Keratinocyte (primary cell): ENCODE measurements around the gene SYNE2. TPM values are rescaled to one million over a fixed set of nuclear protein-coding genes. Genes with fewer than 3 reads are reported as not detected.
"Not testable (repeated sequence)": the region's sequence is repeated elsewhere in the genome, so short reads cannot be mapped to it uniquely, and the experiment has no call there.

ENCODE experiments used
- DNase-seq: peaks from one replicate; pipeline ENCODE4 v3.0.0-alpha.2; 2011; ENCODE audit warnings: low read depth, missing footprints, low spot score
- FAIRE-seq: peaks from 2 replicates; lab custom pipeline; 2011; peaks lifted over from hg19 to GRCh38; lab: Jason Lieb, UNC
- H2AFZ ChIP-seq: 2 replicates; pipeline ENCODE4 v1.6.0; 2012; ENCODE audit warnings: low read length, control low read depth, inconsistent platforms; ENCODE audit not compliant: control insufficient read depth
- H3K27ac ChIP-seq: 2 replicates; pipeline ENCODE4 v1.5.1; 2011; ENCODE audit warnings: low read length; ENCODE audit not compliant: control insufficient read depth, insufficient read depth
- H3K27me3 ChIP-seq: 3 replicates; pipeline ENCODE4 v1.6.0; 2011; ENCODE audit warnings: low read length; ENCODE audit not compliant: control insufficient read depth, insufficient read depth; ENCODE audit errors: extremely low read depth
- H3K36me3 ChIP-seq, 2 experiments: 2 replicates in 1 of 2; 3 replicates in 1 of 2; pipeline ENCODE4 v1.5.1; 2011; ENCODE audit warnings: low read length in 2 of 2, mild to moderate bottlenecking in 1 of 2; ENCODE audit not compliant: control insufficient read depth in 2 of 2, insufficient read depth in 2 of 2; ENCODE audit errors: extremely low read depth in 1 of 2
- H3K4me1 ChIP-seq: 3 replicates; pipeline ENCODE4 v1.5.1; 2011; ENCODE audit warnings: low read length; ENCODE audit not compliant: control insufficient read depth, insufficient read depth; ENCODE audit errors: extremely low read depth
- H3K4me2 ChIP-seq: 3 replicates; pipeline ENCODE4 v1.6.0; 2011; ENCODE audit warnings: low read depth, low read length; ENCODE audit not compliant: control insufficient read depth, insufficient read depth; ENCODE audit errors: extremely low read depth
- H3K4me3 ChIP-seq, 3 experiments: fragments of 200-600 bp in 1 of 3; sonication (generic) in 1 of 3; 2 replicates in 2 of 3; 3 replicates in 1 of 3; pipeline ENCODE4 v1.5.1; 2011 to 2016; ENCODE audit warnings: low read length in 3 of 3, mild to moderate bottlenecking in 3 of 3, control low read depth in 2 of 3, inconsistent platforms in 1 of 3, low read depth in 1 of 3, mixed read lengths in 1 of 3, mixed run types in 1 of 3, moderate library complexity in 1 of 3; ENCODE audit not compliant: control insufficient read depth in 2 of 3, insufficient read depth in 2 of 3; ENCODE audit errors: extremely low read depth in 1 of 3
- H3K79me2 ChIP-seq: 2 replicates; pipeline ENCODE4 v1.6.0; 2012; ENCODE audit warnings: low read length; ENCODE audit not compliant: control insufficient read depth, insufficient read depth
- H3K9ac ChIP-seq: 3 replicates; pipeline ENCODE4 v1.6.0; 2011; ENCODE audit warnings: low read length; ENCODE audit not compliant: control insufficient read depth, insufficient read depth; ENCODE audit errors: extremely low read depth
- H3K9me1 ChIP-seq: 3 replicates; pipeline ENCODE4 v1.6.0; 2011; ENCODE audit warnings: low read length; ENCODE audit not compliant: control insufficient read depth, insufficient read depth; ENCODE audit errors: extremely low read depth
- H3K9me3 ChIP-seq: 2 replicates; pipeline ENCODE4 v1.5.1; 2012; ENCODE audit warnings: low read depth, low read length; ENCODE audit not compliant: control insufficient read depth
- H4K20me1 ChIP-seq: 3 replicates; pipeline ENCODE4 v1.6.0; 2011; ENCODE audit warnings: low read length; ENCODE audit not compliant: control insufficient read depth, insufficient read depth; ENCODE audit errors: extremely low read depth
- EZH2 ChIP-seq: IDR thresholded peaks from one replicate; pipeline ENCODE4 v1.6.1; 2012; ENCODE audit warnings: inconsistent platforms, mild to moderate bottlenecking, low read length, moderate library complexity
- dilution Hi-C: fragments of 300-500 bp; cut with MboI; formaldehyde crosslinking; loops from one replicate; pipeline ENCODE4 v1.7.0; 2020; ENCODE audit warnings: low sequenced_read_pairs; ENCODE audit not compliant: extremely low pct_ligation_motif_present
- polyA plus RNA-seq, 5 experiments: library from polyadenylated mRNA; depleted of rRNA in 3 of 5; stranded (reverse) in 3 of 5; stranded (forward) in 1 of 5; unstranded in 1 of 5; fragments of >200 nt; gene quantifications; 1 replicate in 1 of 5; 2 replicates in 3 of 5; 3 replicates in 1 of 5; pipeline versions ENCODE4 v1.2.1 to v1.2.3, GENCODE V29; 2011 to 2012; ENCODE audit warnings: missing spikeins in 2 of 5, low read depth in 1 of 5, low replicate concordance in 1 of 5
- TF ChIP-seq, protein P1 (sequence below), 3 experiments: IDR thresholded peaks in 1 of 3; conservative IDR thresholded peaks in 1 of 3; optimal IDR thresholded peaks in 1 of 3; 2 replicates in 2 of 3; 3 replicates in 1 of 3; pipeline versions ENCODE3 to v1.5.1; 2011; ENCODE audit warnings: low read length in 3 of 3, mild to moderate bottlenecking in 3 of 3, moderate library complexity in 2 of 3, control low read depth in 1 of 3, inconsistent platforms in 1 of 3; ENCODE audit not compliant: insufficient read depth in 2 of 3; ENCODE audit errors: extremely low read depth in 1 of 3

SYNE2 gene
- polyA plus RNA-seq, 1 donor (not counting 4 experiments of a cell fraction or from before 2014, with no cell fraction given): 9.9 TPM

DNA sequence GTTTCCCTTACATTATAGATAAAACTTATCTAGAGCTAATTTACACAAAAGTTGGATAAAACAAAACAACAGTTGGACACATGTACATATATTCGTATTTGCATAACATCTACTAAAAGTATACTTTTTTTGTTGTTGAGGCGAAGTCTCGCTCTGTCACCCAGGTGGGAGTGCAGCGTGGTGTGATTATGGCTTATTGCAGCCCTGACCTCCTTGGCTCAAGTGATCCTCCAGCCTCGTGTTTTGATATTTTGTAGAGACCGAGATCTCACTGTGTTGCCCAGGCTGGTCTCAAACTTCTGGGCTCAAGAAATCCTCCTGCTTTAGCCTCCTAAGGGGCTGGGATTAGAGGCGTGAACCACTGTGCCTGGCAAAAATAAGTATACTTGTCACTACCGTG, 9.4 kb downstream of the SYNE2 start:
- Histone ChIP-seq H3K9ac (peak overlapping the region; percentile 31), H3K9me3 (no peaks in the 10 kb centered on the region), H3K4me1 (peaks cover 28% of the 10 kb centered on the region), H3K27ac (no peak overlapping the region), H4K20me1 (no peaks in the 10 kb centered on the region), H2AFZ (no peak overlapping the region), H3K27me3 (no peaks in the 10 kb centered on the region), H3K4me3 (no peak overlapping the region), H3K36me3 (no peaks in the 10 kb centered on the region), H3K79me2 (peaks cover 23% of the 10 kb centered on the region), H3K9me1 (no peaks in the 10 kb centered on the region), H3K4me2 (no peak overlapping the region)
- TF ChIP-seq, protein P1, sequence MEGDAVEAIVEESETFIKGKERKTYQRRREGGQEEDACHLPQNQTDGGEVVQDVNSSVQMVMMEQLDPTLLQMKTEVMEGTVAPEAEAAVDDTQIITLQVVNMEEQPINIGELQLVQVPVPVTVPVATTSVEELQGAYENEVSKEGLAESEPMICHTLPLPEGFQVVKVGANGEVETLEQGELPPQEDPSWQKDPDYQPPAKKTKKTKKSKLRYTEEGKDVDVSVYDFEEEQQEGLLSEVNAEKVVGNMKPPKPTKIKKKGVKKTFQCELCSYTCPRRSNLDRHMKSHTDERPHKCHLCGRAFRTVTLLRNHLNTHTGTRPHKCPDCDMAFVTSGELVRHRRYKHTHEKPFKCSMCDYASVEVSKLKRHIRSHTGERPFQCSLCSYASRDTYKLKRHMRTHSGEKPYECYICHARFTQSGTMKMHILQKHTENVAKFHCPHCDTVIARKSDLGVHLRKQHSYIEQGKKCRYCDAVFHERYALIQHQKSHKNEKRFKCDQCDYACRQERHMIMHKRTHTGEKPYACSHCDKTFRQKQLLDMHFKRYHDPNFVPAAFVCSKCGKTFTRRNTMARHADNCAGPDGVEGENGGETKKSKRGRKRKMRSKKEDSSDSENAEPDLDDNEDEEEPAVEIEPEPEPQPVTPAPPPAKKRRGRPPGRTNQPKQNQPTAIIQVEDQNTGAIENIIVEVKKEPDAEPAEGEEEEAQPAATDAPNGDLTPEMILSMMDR (optimal IDR thresholded peaks at IDR 0.05 in 1 of 3, IDR thresholded peaks at IDR 0.05 in 1 of 3, conservative IDR thresholded peaks at IDR 0.05 in 1 of 3; ENCODE audit: extremely low read depth in 1 of 3, insufficient read depth in 2 of 3, low read length in 3 of 3): no peak
- TF ChIP-seq EZH2: no peak
- FAIRE-seq: no peak
- dilution Hi-C loops: no loop called here
- DNase-seq: no peak

- H3K9me3 ChIP-seq: no peaks in the 10 kb centered on the region
- no peaks in the 10 kb centered on the region for H3K27me3 ChIP-seq
- peaks cover 24% of the 10 kb centered on the region for H3K4me1 ChIP-seq
- no peaks in the 10 kb centered on the region for H3K36me3 ChIP-seq
- H3K9me1 ChIP-seq: no peaks in the 10 kb centered on the region
- peaks cover 23% of the 10 kb centered on the region for H3K79me2 ChIP-seq
- peak overlapping the region; percentile 79 for H3K4me2 ChIP-seq
- no peak overlapping the region for H3K4me3 ChIP-seq
- H2AFZ ChIP-seq: no peak overlapping the region
- no peak for DNase-seq
- FAIRE-seq: no peak
- no peaks in the 10 kb centered on the region for H4K20me1 ChIP-seq
- H3K27ac ChIP-seq: peak overlapping the region; percentile 96
- dilution Hi-C loops: no loop called here
- H3K9ac ChIP-seq: peak overlapping the region; percentile 81
- TF ChIP-seq, protein P1 (optimal IDR thresholded peaks at IDR 0.05 in 1 of 3, IDR thresholded peaks at IDR 0.05 in 1 of 3, conservative IDR thresholded peaks at IDR 0.05 in 1 of 3; ENCODE audit: extremely low read depth in 1 of 3, insufficient read depth in 2 of 3, low read length in 3 of 3): no peak
- TF ChIP-seq EZH2: no peak
These were observed 10.2 kb downstream of the SYNE2 start for GRCh38 chr14:63863004-63863403.

DNA sequence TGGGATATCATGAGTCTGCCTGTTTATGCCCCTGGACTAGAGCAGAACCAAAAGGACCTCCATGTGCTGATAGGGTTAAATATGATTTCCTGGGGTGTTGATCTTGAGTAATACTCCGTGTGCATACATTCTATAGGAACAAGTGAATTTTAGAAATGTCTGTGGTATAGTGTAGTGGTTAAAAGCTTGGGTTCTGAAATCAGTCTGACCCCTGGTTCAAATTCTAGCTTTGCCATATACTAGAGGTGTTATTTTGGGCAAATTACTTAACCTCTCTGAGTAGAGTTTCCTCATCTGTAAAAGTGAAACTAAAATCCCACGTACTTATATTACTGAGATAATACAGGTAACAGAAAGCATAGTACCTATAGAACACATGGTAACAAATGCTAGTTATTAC, 12.0 kb downstream of the SYNE2 start:
- Histone ChIP-seq H3K4me3 (peak overlapping the region in 2 of 3 experiments; percentile 44 to 47), H3K4me2 (peak overlapping the region; percentile 79), H3K9ac (peak overlapping the region; percentile 81), H3K79me2 (peaks cover 21% of the 10 kb centered on the region), H3K4me1 (peaks cover 30% of the 10 kb centered on the region), H3K27ac (peak overlapping the region; percentile 96)
- H3K27me3 ChIP-seq, H2AFZ ChIP-seq, DNase-seq, H3K36me3 ChIP-seq, H3K9me1 ChIP-seq, H3K9me3 ChIP-seq, H4K20me1 ChIP-seq, dilution Hi-C loops: not testable (repeated sequence)
- FAIRE-seq: peak; percentile 96
